ENCODE results near the gene CDIP1. TPM values are rescaled to one million over a fixed set of nuclear protein-coding genes. Genes with fewer than 3 reads are reported as not detected.

Gene CDIP1
- total and polyA plus RNA-seq, 10 of the 15 experiments (the other 5 are each of a cell fraction or from before 2014, with no cell fraction given) = 6.1 to 32.4 (median 13.6) TPM

- no peak for TF ChIP-seq RELB (IDR thresholded peaks at IDR 0.05; ENCODE audit: low read depth)
- peak; percentile 38; the same call in 1 of the 2 replicates for TF ChIP-seq POLR2AphosphoS5 (IDR thresholded peaks at IDR 0.05; ENCODE audit: low read length)
- TF ChIP-seq BRCA1 (IDR thresholded peaks at IDR 0.05; ENCODE audit: low read depth, low read length) = no peak
- no peak for TF ChIP-seq MXI1 (IDR thresholded peaks at IDR 0.05; ENCODE audit: low read depth, low read length)
- no peak for TF ChIP-seq MEF2A (IDR thresholded peaks at IDR 0.05; ENCODE audit: insufficient read depth, low read depth, low read length)
- no peak for TF ChIP-seq NKRF (conservative IDR thresholded peaks at IDR 0.05)
- no peak for TF ChIP-seq SMAD5 (IDR thresholded peaks at IDR 0.05; ENCODE audit: low read depth)
- no peak for TF ChIP-seq ZSCAN29 (IDR thresholded peaks at IDR 0.05)
- TF ChIP-seq ATF7 (IDR thresholded peaks at IDR 0.05; ENCODE audit: low read depth) = peak; percentile 46; the same call in 1 of the 2 replicates
- TF ChIP-seq PKNOX1 (IDR thresholded peaks at IDR 0.05) = no peak
- TF ChIP-seq FOS (IDR thresholded peaks at IDR 0.05; ENCODE audit: borderline replicate concordance, extremely low read depth, insufficient read length) = no peak
- TF ChIP-seq YBX1 (IDR thresholded peaks at IDR 0.05) = no peak
- no peak for TF ChIP-seq ZBED1 (IDR thresholded peaks at IDR 0.05; ENCODE audit: borderline replicate concordance)
- TF ChIP-seq SP1 (IDR thresholded peaks at IDR 0.05; ENCODE audit: low read depth, low read length) = no peak
- no peak for TF ChIP-seq SMARCA5 (IDR thresholded peaks at IDR 0.05)
- no peak for TF ChIP-seq NR2F1 (conservative IDR thresholded peaks at IDR 0.05)
- no peak for TF ChIP-seq PBX3 (IDR thresholded peaks at IDR 0.05; ENCODE audit: insufficient replicate concordance, low read depth, low read length)
- no peak for TF ChIP-seq ELK1 (IDR thresholded peaks at IDR 0.05; ENCODE audit: low read depth, low read length)
- TF ChIP-seq FOXK2 (IDR thresholded peaks at IDR 0.05) = peak; percentile 39; the same call in 1 of the 2 replicates
- TF ChIP-seq E4F1 (IDR thresholded peaks at IDR 0.05; ENCODE audit: borderline replicate concordance, partially characterized antibody) = no peak
- 0 out of 2 replicates have a peak, but pooled peaks have one; percentile 17 for TF ChIP-seq JUND (IDR thresholded peaks at IDR 0.05; ENCODE audit: low read depth, low read length)
These were observed 77.1 kb downstream of the CDIP1 start (continued) for GRCh38 chr16:4461250-4462085.

Data from GM12878 (cell line).